HAP-1 (cell line): ENCODE data around the gene FNBP1.

Experiments used
- DNase-seq, 2 experiments: peaks; one replicate each; pipeline ENCODE4 v3.0.0-alpha.2; 2016 to 2020; ENCODE audit warnings: low spot score in 2 of 2
- H3K27me3 ChIP-seq: fragments of 250-450 bp; sonication (Bioruptor Pico); 2 replicates; pipeline ENCODE4 v1.5.1; 2020; ENCODE audit warnings: low read depth, mild to moderate bottlenecking, moderate library complexity
- H3K36me3 ChIP-seq: fragments of 250-450 bp; sonication (Bioruptor Pico); replicated peaks from 2 replicates; pipeline ENCODE4 v1.5.1; 2020; ENCODE audit warnings: mild to moderate bottlenecking
- H3K4me1 ChIP-seq: fragments of 250-450 bp; sonication (Bioruptor Pico); 2 replicates; pipeline ENCODE4 v1.5.1; 2020; ENCODE audit warnings: mild to moderate bottlenecking
- H3K4me3 ChIP-seq: fragments of 250-450 bp; sonication (Bioruptor Pico); 2 replicates; pipeline ENCODE4 v1.5.1; 2020; ENCODE audit warnings: mild to moderate bottlenecking, moderate library complexity
- H3K9me3 ChIP-seq: fragments of 250-450 bp; sonication (Bioruptor Pico); 2 replicates; pipeline ENCODE4 v1.5.1; 2020; ENCODE audit warnings: mild to moderate bottlenecking, moderate library complexity
- in situ Hi-C: fragments of 300-500 bp; cut with MboI; formaldehyde crosslinking; loops from 3 replicates; pipeline ENCODE4 v1.14.3; 2020; ENCODE audit warnings: low sequenced_read_pairs, inconsistent platforms, mixed read lengths

Gene FNBP1

DNA sequence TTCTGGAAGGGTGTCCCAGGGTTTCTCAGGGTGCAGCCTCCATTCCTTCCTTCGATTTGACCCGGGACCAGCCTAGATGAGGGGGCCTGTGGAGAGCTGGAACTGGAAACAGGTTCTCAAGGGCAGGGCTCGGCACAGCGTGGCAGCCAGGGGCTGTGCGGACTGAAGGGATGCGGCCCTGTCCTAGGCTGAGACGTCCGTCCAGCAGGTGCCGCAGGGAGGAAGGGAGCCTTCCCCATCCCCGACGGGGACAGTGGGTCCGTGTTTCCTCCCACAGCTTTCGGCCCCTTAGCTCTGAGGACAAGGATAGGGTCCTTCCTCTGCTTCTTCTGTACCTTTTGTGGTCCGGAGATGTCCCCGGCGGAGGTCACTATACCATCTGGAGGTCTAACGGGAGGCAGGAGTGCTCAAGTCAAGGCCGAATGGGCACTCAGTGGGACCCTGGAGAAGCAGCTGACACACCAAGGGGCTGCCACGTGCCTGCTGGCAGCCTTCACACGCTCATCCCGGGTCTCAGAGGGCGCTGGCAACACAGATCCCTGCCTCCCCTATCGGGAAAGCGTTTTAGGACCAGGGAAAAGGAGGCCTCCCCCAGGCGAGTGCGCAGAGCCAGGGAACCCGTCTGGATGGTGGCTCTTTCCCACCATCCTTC lies 157.8 kb downstream of the FNBP1 start:
- in situ Hi-C loops: no loop called here
- H3K4me1 ChIP-seq: peaks cover 15% of the 10 kb centered on the region
- no peaks in the 10 kb centered on the region for H3K27me3 ChIP-seq
- H3K4me3 ChIP-seq: peak overlapping the region; percentile 31
- DNase-seq: peak; percentile 4 to 60
- peaks cover 7% of the 10 kb centered on the region for H3K36me3 ChIP-seq
- H3K9me3 ChIP-seq: no peaks in the 10 kb centered on the region

DNA sequence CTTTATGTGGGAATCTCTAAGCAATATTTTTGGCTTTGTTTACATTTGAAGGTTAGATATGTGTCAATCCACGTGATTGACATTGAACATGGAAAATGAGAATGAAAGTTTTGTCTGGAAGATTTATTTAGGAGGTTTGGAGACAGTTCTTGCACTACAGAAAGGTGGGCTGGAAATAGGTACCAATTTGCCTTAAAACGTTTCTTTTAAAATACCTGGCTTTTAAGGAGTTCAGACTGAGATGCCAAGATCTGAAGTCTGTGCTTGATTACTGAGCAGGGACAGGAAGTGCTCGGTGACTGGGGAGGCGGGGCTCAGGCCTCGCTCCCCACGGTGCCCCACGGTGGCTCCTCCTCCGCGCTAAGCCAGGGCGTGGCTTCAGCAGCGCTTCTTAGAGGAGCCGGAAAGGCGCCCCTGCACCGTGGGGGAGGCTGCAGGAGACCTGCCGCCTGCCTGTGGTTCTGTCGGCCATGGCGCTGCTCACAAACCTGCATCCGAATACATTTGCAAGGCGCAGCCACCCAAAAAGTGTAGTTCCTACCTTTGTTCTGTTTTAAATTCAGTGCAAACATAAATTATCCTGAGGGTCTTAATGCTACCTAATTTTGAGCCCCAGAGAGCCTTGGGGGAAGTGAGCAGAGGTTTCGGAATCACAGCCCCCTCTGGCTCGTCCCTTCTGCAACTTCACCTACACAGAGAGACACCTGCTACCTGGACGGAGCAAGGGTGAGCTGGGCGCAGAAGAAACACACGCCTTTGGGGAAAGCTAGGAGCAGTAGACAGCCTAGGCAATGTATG lies 158.6 kb downstream of the FNBP1 start:
- peak; percentile 87 to 97 for DNase-seq

DNA sequence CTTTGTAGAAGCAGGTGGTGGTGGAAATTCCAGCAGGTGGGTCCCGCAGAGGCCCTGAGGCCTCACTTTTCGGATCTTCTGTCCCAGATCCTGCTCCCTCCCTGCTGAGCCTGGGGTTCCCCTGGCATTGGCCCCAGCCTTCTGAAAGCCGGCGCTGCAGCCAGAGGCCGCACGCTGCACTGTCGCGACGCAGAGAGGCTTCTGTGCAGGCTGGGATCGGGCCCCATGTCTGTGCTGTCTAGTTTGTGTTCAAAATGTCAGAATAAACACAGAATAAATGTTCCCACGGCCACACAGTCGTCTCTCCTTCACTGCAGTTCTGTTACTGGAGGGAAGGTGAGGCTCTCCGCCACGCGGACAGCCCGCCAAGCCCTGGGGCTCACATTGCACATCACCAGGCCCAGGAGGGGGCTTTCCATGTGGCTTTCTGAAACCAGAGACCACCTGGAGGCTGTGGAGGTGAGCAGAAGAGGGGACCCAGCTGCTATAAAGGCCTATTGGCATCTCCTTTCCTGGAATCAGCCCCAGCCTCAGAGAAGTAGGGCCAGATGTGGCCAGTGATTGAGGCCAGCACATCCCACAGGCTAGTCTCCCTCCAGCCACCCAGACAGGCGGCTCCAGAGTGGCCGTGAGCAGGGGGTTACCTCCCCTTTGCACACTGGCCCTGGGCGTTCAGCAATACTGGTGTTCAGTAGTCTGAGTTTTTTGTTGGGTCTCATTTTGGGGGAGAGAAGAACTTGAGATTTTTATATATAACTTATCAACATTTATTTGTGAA lies 161.3 kb downstream of the FNBP1 start:
- H3K27me3 ChIP-seq: no peaks in the 10 kb centered on the region
- H3K4me3 ChIP-seq: no peak overlapping the region
- in situ Hi-C loops: no loop called here
- no peaks in the 10 kb centered on the region for H3K9me3 ChIP-seq
- peaks cover 15% of the 10 kb centered on the region for H3K4me1 ChIP-seq
- no peak for DNase-seq
- H3K36me3 ChIP-seq: peaks cover 3% of the 10 kb centered on the region; the same call in 1 of the 2 replicates

More for the DNA sequence above, 158.6 kb downstream of the FNBP1 start:
- H3K27me3 ChIP-seq: no peaks in the 10 kb centered on the region
- H3K4me1 ChIP-seq: peaks cover 15% of the 10 kb centered on the region
- in situ Hi-C loops: no loop called here
- peaks cover 3% of the 10 kb centered on the region; the same call in 1 of the 2 replicates for H3K36me3 ChIP-seq
- H3K9me3 ChIP-seq: no peaks in the 10 kb centered on the region
- H3K4me3 ChIP-seq: peak overlapping the region; percentile 31

DNA sequence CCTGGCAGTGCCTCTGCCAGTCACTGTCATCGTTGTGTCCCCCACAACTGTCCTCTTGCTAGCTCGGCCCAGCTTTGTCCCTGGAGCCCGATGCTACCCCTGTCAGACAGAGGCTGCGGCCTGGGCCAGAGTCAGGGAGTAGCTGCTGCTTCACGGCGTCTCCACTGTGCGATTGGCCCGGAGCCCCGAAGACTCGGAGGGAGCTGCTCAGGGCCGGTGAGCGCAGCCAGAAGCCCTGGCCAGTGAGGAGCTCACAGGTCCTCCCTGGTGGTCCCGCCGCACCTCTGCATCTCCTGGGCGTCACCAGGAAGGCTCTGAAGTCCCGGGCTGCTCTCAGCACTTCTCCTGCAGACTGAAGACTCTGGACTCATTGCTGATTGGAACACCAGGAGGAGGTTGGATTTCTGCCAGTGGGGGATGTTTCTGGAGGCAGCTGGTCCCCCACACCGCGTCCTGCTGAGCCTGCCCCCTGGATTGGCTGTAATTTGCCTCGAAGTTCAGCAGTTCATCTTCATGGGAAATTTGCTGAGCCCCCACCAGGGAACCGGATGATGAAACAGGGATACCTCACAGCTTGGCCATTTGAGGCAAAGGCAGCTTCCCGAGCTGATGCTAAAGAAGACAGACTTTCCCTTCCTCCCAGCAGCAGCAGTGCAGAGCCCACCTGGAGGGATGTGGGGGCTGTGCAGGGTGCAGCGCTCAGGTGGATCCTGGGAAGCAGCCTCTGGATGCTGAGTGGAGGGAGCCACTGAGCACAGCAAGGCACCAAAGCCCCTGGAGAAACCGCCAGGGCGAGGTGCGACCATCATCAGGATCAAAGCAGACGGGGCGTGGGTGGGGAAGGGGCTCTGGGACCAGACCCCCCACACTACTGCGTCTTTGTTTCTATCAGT lies 162.1 kb downstream of the FNBP1 start:
- Histone ChIP-seq H3K36me3 (peaks cover 3% of the 10 kb centered on the region; the same call in 1 of the 2 replicates), H3K4me1 (peaks cover 15% of the 10 kb centered on the region), H3K9me3 (no peaks in the 10 kb centered on the region), H3K27me3 (no peaks in the 10 kb centered on the region), H3K4me3 (no peak overlapping the region)
- in situ Hi-C loops: no loop called here
- DNase-seq: no peak

DNA sequence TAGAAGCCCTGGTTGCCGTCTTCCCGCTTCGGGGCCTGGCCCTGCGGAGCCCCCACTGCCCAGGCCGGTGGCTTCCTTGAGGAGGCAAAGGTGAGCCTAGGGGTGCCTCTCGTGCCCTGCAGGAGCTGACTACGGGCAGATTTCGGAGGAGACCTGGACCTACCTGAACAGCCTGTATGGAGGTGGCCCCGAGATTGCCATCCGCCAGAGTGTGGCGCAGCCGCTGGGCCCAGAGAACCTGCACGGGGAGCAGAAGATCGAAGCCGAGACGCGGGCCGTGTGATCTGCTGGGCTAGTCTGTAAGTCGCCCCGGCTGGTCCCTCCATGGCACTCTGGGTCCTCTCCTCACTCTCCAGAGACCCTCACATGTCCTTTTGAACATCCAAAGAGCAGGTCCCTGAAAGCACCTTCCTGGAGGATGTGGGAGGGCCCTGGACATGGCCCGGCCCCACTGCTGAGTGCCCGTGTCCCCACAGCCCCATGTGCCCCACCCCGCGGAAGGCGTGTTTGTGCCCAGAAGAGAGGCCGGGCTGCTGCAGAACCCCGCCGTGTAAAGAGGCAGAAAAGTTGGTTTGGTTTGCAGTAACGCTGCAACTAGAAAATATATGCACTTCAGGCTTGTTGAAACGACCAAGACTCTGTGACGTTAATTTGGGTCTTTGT lies 162.9 kb downstream of the FNBP1 start:
- H3K27me3 ChIP-seq: no peaks in the 10 kb centered on the region
- in situ Hi-C loops: no loop called here
- no peak for DNase-seq
- no peaks in the 10 kb centered on the region for H3K9me3 ChIP-seq
- H3K4me3 ChIP-seq: no peak overlapping the region
- peaks cover 11% of the 10 kb centered on the region for H3K4me1 ChIP-seq
- H3K36me3 ChIP-seq: peaks cover 3% of the 10 kb centered on the region; the same call in 1 of the 2 replicates

DNA sequence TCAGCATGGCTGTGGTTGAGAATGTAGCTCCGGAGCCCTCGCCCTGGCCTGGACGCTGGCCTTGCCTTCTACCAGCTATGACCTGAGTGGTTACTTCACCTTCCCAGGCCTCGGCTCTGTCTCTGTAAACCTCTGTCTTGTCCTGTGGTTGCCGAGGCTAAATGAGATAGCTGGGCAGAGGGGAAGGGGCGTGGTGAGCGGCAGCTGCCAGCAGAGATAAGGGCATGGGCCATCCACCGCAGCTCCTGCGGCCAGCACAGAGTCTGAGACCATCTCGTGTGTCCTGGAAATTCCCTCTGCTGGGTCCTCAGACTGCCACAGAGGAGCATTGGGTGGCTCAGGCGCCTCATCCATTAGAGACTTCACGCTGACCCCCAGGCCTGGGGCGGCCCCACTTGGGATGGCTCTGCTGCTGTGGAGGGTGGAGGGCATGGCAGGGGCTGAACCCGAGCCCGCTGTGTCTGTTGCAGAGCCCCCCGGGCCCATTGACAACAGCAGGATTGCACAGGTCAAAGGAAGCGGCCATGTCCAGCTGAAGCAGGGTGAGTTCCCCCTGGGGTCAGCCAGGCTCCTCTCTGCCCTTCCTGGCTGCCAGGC lies 163.8 kb downstream of the FNBP1 start:
- Histone ChIP-seq H3K4me1 (peaks cover 3% of the 10 kb centered on the region), H3K27me3 (no peaks in the 10 kb centered on the region), H3K4me3 (no peak overlapping the region), H3K9me3 (no peaks in the 10 kb centered on the region), H3K36me3 (peaks cover 3% of the 10 kb centered on the region)
- in situ Hi-C loops: no loop called here
- DNase-seq: no peak

DNA sequence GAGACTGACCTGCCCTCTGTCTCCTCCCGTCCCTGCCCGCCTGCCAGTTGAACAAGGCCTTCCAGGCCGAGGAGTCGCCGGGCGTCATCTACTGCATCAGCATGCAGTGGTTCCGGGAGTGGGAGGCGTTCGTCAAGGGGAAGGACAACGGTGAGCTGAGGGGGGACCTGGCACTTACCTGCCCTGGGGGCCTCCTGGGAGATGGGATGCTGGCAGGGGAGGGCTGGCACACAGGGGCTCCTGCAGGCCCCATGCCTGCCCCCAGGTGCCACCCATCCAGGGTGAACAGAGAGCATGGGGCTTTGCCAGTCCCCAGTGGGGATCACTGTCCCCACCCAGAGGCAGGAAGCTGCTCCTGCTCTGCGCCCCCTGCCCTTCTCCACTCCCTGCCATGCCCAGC lies 164.7 kb downstream of the FNBP1 start:
- in situ Hi-C loops: no loop called here

DNA sequence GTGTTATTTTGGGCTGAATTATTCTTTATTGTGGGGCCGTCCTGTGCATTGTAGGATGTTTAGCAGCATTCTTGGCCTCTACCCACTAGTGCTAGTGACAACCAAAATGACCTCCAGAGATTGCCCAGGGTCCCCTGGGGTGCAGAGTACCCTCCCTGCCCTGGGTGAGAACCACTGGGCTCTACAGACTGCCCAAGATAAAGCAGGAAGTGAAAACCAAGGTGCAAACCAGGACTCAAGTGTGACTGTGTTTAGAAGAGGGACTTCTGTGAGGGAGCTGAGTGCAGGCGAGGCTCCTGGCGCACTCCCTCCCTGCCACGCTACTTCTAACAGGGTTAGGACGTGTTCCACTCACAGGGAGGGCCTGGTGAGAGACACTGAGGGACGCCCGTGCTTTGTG lies 166.2 kb downstream of the FNBP1 start:
- H3K4me1 ChIP-seq: no peaks in the 10 kb centered on the region
- H3K36me3 ChIP-seq: peaks cover 3% of the 10 kb centered on the region
- no peaks in the 10 kb centered on the region for H3K9me3 ChIP-seq
- DNase-seq: no peak
- H3K4me3 ChIP-seq: no peak overlapping the region
- in situ Hi-C loops: no loop called here
- H3K27me3 ChIP-seq: no peaks in the 10 kb centered on the region

More for the DNA sequence above, 164.7 kb downstream of the FNBP1 start:
- Histone ChIP-seq H3K9me3 (no peaks in the 10 kb centered on the region), H3K27me3 (no peaks in the 10 kb centered on the region), H3K4me3 (no peak overlapping the region), H3K36me3 (peaks cover 3% of the 10 kb centered on the region), H3K4me1 (no peaks in the 10 kb centered on the region)
- DNase-seq: no peak

DNA sequence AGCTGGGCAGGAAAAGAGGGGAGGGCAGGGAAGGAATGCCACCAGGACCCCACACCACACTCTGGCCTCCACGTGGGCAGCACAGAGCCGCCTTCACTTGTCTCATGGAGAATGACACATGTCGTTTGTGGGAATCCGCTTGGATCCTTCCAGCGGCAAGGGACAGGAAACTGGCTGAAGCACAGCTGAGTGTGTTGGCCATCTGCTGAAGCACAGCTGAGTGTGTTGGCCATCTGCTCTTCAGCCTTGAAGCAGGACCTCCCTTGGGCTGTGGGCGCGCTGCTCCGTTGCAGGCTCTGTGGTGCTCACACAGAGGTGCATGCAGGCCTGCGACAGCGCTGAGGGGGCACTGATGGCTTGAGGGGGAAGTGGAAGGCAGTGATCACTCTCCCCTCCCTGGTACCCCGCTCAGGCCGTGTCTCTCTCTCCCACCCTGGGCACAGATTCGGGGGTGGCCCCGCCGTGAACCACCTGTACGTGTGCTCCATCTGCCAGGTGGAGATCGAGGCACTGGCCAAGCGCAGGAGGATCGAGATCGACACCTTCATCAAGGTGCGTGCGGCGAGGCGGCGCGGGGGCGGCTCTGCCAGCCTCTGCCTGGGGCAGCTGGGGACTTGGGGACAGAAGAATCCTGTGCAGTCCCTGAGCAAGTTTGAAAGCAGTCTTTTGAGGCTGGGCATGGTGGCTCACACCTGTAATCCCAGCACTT lies 167.1 kb downstream of the FNBP1 start:
- Histone ChIP-seq H3K9me3 (no peaks in the 10 kb centered on the region), H3K4me1 (no peaks in the 10 kb centered on the region), H3K36me3 (no peaks in the 10 kb centered on the region; the same call in none of the 2 replicates), H3K27me3 (no peaks in the 10 kb centered on the region), H3K4me3 (no peak overlapping the region)
- DNase-seq: no peak
- in situ Hi-C loops: no loop called here

DNA sequence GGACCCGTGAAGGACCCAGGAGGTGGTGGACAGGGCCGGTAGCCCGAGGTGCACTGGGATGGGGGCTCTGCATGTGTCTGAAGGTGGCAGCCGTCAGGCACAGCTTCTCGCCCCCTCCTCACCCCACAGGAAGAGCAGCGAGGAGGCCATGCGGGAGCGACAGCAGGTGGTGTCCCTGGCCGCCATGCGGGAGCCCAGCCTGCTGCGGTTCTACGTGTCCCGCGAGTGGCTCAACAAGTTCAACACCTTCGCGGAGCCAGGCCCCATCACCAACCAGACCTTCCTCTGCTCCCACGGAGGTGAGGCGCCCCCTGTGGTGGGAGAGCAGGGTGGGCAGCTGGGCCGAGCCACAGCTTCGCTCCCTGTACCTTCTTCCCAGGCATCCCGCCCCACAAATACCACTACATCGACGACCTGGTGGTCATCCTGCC lies 167.8 kb downstream of the FNBP1 start:
- H3K9me3 ChIP-seq: no peaks in the 10 kb centered on the region
- in situ Hi-C loops: no loop called here
- peak in 1 of 2 experiments; percentile 40 for DNase-seq
- H3K36me3 ChIP-seq: no peaks in the 10 kb centered on the region; the same call in none of the 2 replicates
- H3K27me3 ChIP-seq: no peaks in the 10 kb centered on the region
- no peak overlapping the region for H3K4me3 ChIP-seq
- H3K4me1 ChIP-seq: no peaks in the 10 kb centered on the region

DNA sequence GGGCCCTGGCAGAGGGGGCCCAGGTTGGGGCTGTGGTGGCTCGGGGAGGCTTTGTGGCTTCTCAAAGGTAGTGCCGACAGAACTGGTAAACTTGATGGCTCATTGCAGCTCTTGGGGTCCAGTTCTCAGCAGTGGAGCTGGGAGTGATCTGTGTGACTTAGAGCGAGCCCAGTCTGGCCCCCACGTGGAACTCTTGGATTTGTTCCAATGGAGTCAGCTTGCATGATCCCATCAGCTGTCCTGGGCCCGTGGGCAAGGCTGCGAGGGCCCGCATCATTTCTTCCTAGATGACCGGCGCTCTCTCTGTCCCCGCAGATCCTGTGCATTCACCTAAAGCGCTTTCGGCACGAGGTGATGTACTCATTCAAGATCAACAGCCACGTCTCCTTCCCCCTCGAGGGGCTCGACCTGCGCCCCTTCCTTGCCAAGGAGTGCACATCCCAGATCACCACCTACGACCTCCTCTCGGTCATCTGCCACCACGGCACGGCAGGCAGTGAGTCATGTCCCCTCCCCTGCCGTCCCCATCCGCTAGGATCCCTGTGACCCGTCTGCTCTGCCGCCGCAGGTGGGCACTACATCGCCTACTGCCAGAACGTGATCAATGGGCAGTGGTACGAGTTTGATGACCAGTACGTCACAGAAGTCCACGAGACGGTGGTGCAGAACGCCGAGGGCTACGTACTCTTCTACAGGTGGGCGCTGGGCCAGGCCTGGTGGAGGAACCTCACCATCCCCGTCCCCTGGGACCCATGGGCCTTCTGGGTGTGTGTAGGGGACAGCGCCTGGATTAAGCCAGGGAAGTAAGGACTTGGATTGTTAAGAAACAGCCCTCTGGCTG lies 168.5 kb downstream of the FNBP1 start:
- no peaks in the 10 kb centered on the region; the same call in none of the 2 replicates for H3K36me3 ChIP-seq
- H3K9me3 ChIP-seq: no peaks in the 10 kb centered on the region
- DNase-seq: no peak
- H3K27me3 ChIP-seq: no peaks in the 10 kb centered on the region
- no peaks in the 10 kb centered on the region for H3K4me1 ChIP-seq
- no peak overlapping the region for H3K4me3 ChIP-seq
- in situ Hi-C loops: no loop called here
